ENCODE measurements around the gene ANKRD11.

GRCh38 chr16:89506791-89507191, 16.4 kb upstream of the ANKRD11 start:
- TF ChIP-seq POLR2A (IDR thresholded peaks at IDR 0.05; ENCODE audit: low read length) (no peak), GATA1 (IDR thresholded peaks at IDR 0.05; ENCODE audit: low read depth, low read length) (no peak)
